K562 (cell line): ENCODE measurements around the gene SLC4A5. TPM values are rescaled to one million over a fixed set of nuclear protein-coding genes. Genes with fewer than 3 reads are reported as not detected.

Source experiments
- ATAC-seq: fragments of 200-7000 bp; cut with Tn5 transposase; 3 replicates; pipeline ENCODE4 v1.9.1; 2020; ENCODE audit warnings: moderate library complexity
- BruUV-seq: library from RNA; stranded (reverse); fragments of 400-500 nt; replicated peaks from 2 replicates; lab custom pipeline; 2021; lab: Mats Ljungman, UMichigan
- CTCF ChIA-PET: fragments of 300-600 bp; formaldehyde crosslinking; extraction: SDS; loops from one replicate; lab custom pipeline; 2021; ENCODE audit warnings: low intra/inter-chr PET ratio; lab: Yijun Ruan, JAX
- POLR2A ChIA-PET: fragments of 300-600, 350-650 bp; sonication (Branson Sonifier 250); formaldehyde crosslinking; extraction: SDS; loops from one replicate; lab custom pipeline; 2021; ENCODE audit warnings: antibody characterized with exemption, inconsistent platforms; lab: Yijun Ruan, JAX
- DNase-seq, 4 experiments: peaks; one replicate each; pipeline versions ENCODE4 v3.0.0 to v3.0.0-alpha.2; 2011 to 2018; ENCODE audit warnings: low spot score in 3 of 4, mixed read lengths in 3 of 4; ENCODE audit errors: extremely low read depth in 1 of 4
- FAIRE-seq: peaks from 2 replicates; lab custom pipeline; 2011; peaks lifted over from hg19 to GRCh38; lab: Jason Lieb, UNC
- H2AFZ ChIP-seq: 2 replicates; pipeline ENCODE4 v1.6.0; 2011; ENCODE audit warnings: low read depth, low read length, control low read depth, inconsistent platforms
- H3K27ac ChIP-seq: fragments of 200-600 bp; 3 replicates; pipeline ENCODE4 v1.8.0; 2011; ENCODE audit warnings: low read depth, mild to moderate bottlenecking, control low read depth, inconsistent platforms, low read length, moderate library complexity, mixed read lengths; ENCODE audit errors: extremely low read depth
- H3K27me3 ChIP-seq, 2 experiments: fragments of 300-600 bp in 1 of 2; 2 replicates in 1 of 2; 3 replicates in 1 of 2; pipeline versions ENCODE4 v1.6.0 to v1.8.0; 2011; ENCODE audit warnings: inconsistent platforms in 2 of 2, low read length in 2 of 2, mild to moderate bottlenecking in 1 of 2, mixed read lengths in 1 of 2, moderate library complexity in 1 of 2; ENCODE audit not compliant: control insufficient read depth in 2 of 2, insufficient read depth in 2 of 2
- H3K36me3 ChIP-seq: fragments of 300-600 bp; 3 replicates; pipeline ENCODE4 v1.8.0; 2011; ENCODE audit warnings: mild to moderate bottlenecking, low read length, inconsistent platforms; ENCODE audit not compliant: control insufficient read depth, insufficient read depth
- H3K4me1 ChIP-seq, 2 experiments: fragments of 200-600 bp in 1 of 2; replicated peaks in 1 of 2; 2 replicates in 1 of 2; 3 replicates in 1 of 2; pipeline versions ENCODE4 v1.5.1 to v1.8.0; 2011; ENCODE audit warnings: inconsistent platforms in 2 of 2, low read length in 2 of 2, mild to moderate bottlenecking in 1 of 2, mixed read lengths in 1 of 2, moderate library complexity in 1 of 2; ENCODE audit not compliant: control insufficient read depth in 2 of 2, insufficient read depth in 2 of 2
- H3K4me2 ChIP-seq: 2 replicates; pipeline ENCODE4 v1.6.1; 2011; ENCODE audit warnings: low read length, control low read depth, inconsistent platforms, mixed read lengths; ENCODE audit not compliant: insufficient read depth
- H3K4me3 ChIP-seq: fragments of 200-600 bp; sonication (generic), shearing (Covaris generic); 2 replicates; pipeline ENCODE4 v1.5.1; 2016; ENCODE audit warnings: control low read depth, inconsistent platforms
- H3K79me2 ChIP-seq: fragments of 200-600 bp; 3 replicates; pipeline ENCODE4 v1.8.0; 2011; ENCODE audit warnings: low read length, inconsistent platforms; ENCODE audit not compliant: control insufficient read depth, insufficient read depth
- H3K9ac ChIP-seq, 2 experiments: 2 replicates each; pipeline versions ENCODE4 v1.6.0 to v1.6.1; 2011; ENCODE audit warnings: low read depth in 2 of 2, low read length in 2 of 2, control low read depth in 1 of 2, inconsistent platforms in 1 of 2, mild to moderate bottlenecking in 1 of 2, mixed read lengths in 1 of 2; ENCODE audit not compliant: insufficient read depth in 1 of 2
- H3K9me1 ChIP-seq: one replicate; pipeline ENCODE4 v1.6.0; 2011; ENCODE audit warnings: inconsistent platforms, mild to moderate bottlenecking, low read length, moderate library complexity; ENCODE audit not compliant: control insufficient read depth, insufficient read depth
- H3K9me3 ChIP-seq: replicated peaks from 2 replicates; pipeline ENCODE4 v1.5.1; 2011; ENCODE audit warnings: low read depth, low read length, inconsistent platforms; ENCODE audit not compliant: control insufficient read depth, insufficient read depth
- H4K20me1 ChIP-seq: replicated peaks from 2 replicates; pipeline ENCODE4 v1.6.1; 2011; ENCODE audit warnings: low read length, inconsistent platforms, mixed read lengths; ENCODE audit not compliant: control insufficient read depth, insufficient read depth
- BMI1 ChIP-seq: fragments of 150-350 bp; IDR thresholded peaks from 2 replicates; pipeline ENCODE4 v1.6.1; 2014; ENCODE audit warnings: low read length
- CCNT2 ChIP-seq: IDR thresholded peaks from 2 replicates; pipeline ENCODE4 v1.6.1; 2011; ENCODE audit warnings: borderline replicate concordance, low read depth, mild to moderate bottlenecking, moderate library complexity, mixed read lengths, low read length; ENCODE audit not compliant: insufficient read length; ENCODE audit errors: extremely low read depth
- CTBP1 ChIP-seq: fragments of 450-650 bp; IDR thresholded peaks from 2 replicates; pipeline ENCODE4 v1.6.1; 2016; ENCODE audit warnings: borderline replicate concordance
- DPF2 ChIP-seq: fragments of 450-650 bp; IDR thresholded peaks from 2 replicates; pipeline ENCODE4 v1.6.1; 2016
- LEF1 ChIP-seq: fragments of 450-650 bp; IDR thresholded peaks from 2 replicates; pipeline ENCODE4 v1.6.1; 2016; ENCODE audit warnings: mild to moderate bottlenecking
- MCM5 ChIP-seq: fragments of 450-650 bp; IDR thresholded peaks from 2 replicates; pipeline ENCODE4 v1.6.1; 2016; ENCODE audit warnings: low read depth
- MTA1 ChIP-seq: fragments of 450-650 bp; IDR thresholded peaks from 2 replicates; pipeline ENCODE4 v1.6.1; 2017; ENCODE audit warnings: borderline replicate concordance
- NFIC ChIP-seq: fragments of 450-650 bp; IDR thresholded peaks from 2 replicates; pipeline ENCODE4 v1.6.1; 2017; ENCODE audit warnings: mild to moderate bottlenecking, inconsistent platforms
- NR2C2 ChIP-seq, 2 experiments: fragments of 200-800 bp in 1 of 2; sonication (Bioruptor generic) in 1 of 2; sonication (generic) in 1 of 2; formaldehyde crosslinking in 1 of 2; IDR thresholded peaks; 2 replicates each; pipeline versions ENCODE4 v1.6.1 to v1.8.0; 2016 to 2022; ENCODE audit warnings: mild to moderate bottlenecking in 1 of 2, missing compliant biosample characterization in 1 of 2, missing genetic modification characterization in 1 of 2, missing genetic modification reagents in 1 of 2
- POU5F1 ChIP-seq: fragments of 150-350 bp; IDR thresholded peaks from 2 replicates; pipeline ENCODE4 v1.6.1; 2014; ENCODE audit warnings: borderline replicate concordance, low read length, low read depth, mild to moderate bottlenecking; ENCODE audit not compliant: partially characterized antibody
- ZNF445 ChIP-seq: fragments of 250-450 bp; sonication (Bioruptor Pico); IDR thresholded peaks from 2 replicates; pipeline ENCODE4 v1.4.0; 2020; ENCODE audit warnings: low read depth, mild to moderate bottlenecking, moderate library complexity
- WGBS: fragments of 100-300 bp; shearing (Covaris generic); methylation state at CpG from one replicate; pipeline ENCODE4 v1.1.6; 2016; ENCODE audit warnings: low coverage, mixed read lengths; ENCODE audit not compliant: insufficient coverage; ENCODE audit errors: missing lambda C conversion rate; 5-methylcytosine and 5-hydroxymethylcytosine counted together
- in situ Hi-C: fragments of 300-500 bp; cut with MboI; formaldehyde crosslinking; loops from 4 replicates; pipeline ENCODE4 v1.15.0; 2018; ENCODE audit warnings: inconsistent platforms, mixed read lengths
- intact Hi-C: fragments of 100-400 bp; cut with micrococcal nuclease; formaldehyde crosslinking; loops from 2 replicates; pipeline ENCODE4 v1.14.2; 2022
- polyA plus RNA-seq, 8 experiments: library from polyadenylated mRNA; depleted of rRNA in 4 of 8; stranded (reverse) in 5 of 8; unstranded in 3 of 8; fragments of >200 nt; fragmentation: Nextera tagmentation in 2 of 8; fragmentation: Illumina TruSeq in 1 of 8; extraction: Ambion mirVana in 2 of 8; extraction: Trizol in 1 of 8; gene quantifications; 2 replicates each; pipeline versions ENCODE4 v1.2.1 to v1.2.3, GENCODE V29; 2011 to 2014; ENCODE audit warnings: inconsistent platforms in 1 of 8, missing spikeins in 1 of 8
- total RNA-seq, 7 experiments: library from RNA; depleted of rRNA in 6 of 7; stranded (reverse); fragments of >200 nt in 6 of 7; fragmentation: Illumina TruSeq in 2 of 7; extraction: Trizol in 2 of 7; gene quantifications; 2 replicates each; pipeline versions ENCODE4 v1.2.1 to v1.2.3, GENCODE V29; 2011 to 2021; ENCODE audit warnings: low replicate concordance in 1 of 7
- TF ChIP-seq, protein P1 (sequence below): sonication (generic); formaldehyde crosslinking; IDR thresholded peaks from 2 replicates; pipeline ENCODE4 v1.9.0; 2022; ENCODE audit warnings: mild to moderate bottlenecking, missing genetic modification reagents

The SLC4A5 gene
- total and polyA plus RNA-seq, 9 of the 15 experiments (the other 6 are each of a cell fraction or from before 2014, with no cell fraction given): 0.03 to 0.77 (median 0.14) TPM; not detected in 1

DNA sequence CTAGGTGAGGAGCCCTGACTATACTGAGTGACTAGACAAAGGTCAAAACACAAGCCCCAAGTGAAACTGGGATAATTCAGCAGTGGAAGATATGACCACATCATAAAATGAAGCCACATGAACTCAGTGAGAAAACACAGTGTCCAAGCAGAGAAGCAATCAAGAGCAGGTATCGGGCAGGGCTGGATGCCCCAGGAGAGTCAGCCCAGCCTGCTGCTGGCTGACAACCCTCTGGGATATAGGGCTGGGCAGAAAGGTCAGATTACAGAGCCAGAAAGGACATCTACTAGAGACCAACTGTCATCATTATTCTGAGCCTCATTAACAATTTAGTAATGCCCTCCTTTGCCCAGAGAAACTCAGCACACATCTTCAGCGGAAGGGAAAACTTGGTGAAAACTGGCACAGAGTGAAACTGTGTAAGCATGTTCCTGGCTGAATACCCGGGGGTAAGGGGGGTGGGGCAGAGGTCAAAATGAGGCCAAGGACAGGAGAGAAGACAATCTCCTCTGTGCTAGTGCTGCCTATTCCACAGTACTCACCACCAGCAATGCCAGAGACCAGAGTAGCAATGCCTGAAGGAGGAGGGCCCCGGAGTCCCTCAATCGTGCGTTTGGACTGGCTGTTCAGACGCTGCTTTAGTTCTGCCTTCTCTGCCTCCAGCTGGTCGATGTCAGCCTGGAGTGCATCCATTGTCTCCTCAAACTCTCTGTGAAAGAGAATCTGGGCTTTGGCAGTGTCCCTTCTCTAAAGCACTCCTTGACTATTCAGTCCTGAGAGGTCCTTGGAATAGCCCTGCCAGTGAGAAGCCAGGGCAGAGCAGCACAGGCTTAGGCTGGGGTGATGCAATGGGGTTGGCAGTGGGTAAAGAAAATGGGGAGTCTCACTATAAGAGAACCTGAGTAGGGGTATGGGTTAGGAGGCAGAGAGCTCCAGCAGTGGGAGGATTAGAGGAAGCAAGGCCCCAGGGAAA is 21.6 kb upstream of the SLC4A5 start:
- H3K9ac ChIP-seq: no peak overlapping the region
- H3K27me3 ChIP-seq: no peaks in the 10 kb centered on the region
- no peak overlapping the region for H3K27ac ChIP-seq
- H3K4me1 ChIP-seq: no peaks in the 10 kb centered on the region
- H3K79me2 ChIP-seq: no peaks in the 10 kb centered on the region
- H3K9me1 ChIP-seq: no peaks in the 10 kb centered on the region
- no peak overlapping the region for H3K4me2 ChIP-seq
- H3K4me3 ChIP-seq: no peak overlapping the region
- ATAC-seq (no peak), FAIRE-seq (no peak), DNase-seq (no peak)
- ChIA-PET POLR2A (interaction anchor here (0.7 to 1.0 kb wide), 2 partner anchors 13 to 42 kb away, joined by 3 to 4 read pairs; no protein-coding TSS in a partner anchor), CTCF (no interaction called here)
- 79% methylated on average over 8 of the region's 8 CpGs for WGBS
- TF ChIP-seq MTA1 (no peak), DPF2 (no peak), CCNT2 (no peak), LEF1 (no peak), NR2C2 (CRISPR knock-in tag; IDR thresholded peaks at IDR 0.05) (no peak), NR2C2 (tag; IDR thresholded peaks at IDR 0.05) (no peak), BMI1 (no peak), POU5F1 (no peak), ZNF445 (CRISPR knock-in tag) (no peak), CTBP1 (no peak), MCM5 (no peak), NFIC (no peak)
- TF ChIP-seq, protein P1, sequence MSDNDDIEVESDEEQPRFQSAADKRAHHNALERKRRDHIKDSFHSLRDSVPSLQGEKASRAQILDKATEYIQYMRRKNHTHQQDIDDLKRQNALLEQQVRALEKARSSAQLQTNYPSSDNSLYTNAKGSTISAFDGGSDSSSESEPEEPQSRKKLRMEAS (CRISPR knock-in tag): no peak
- H4K20me1 ChIP-seq: no peaks in the 10 kb centered on the region
- peaks cover 87% of the 10 kb centered on the region for H3K36me3 ChIP-seq
- in situ Hi-C loops: no loop called here
- intact Hi-C loops: no loop called here
- H3K9me3 ChIP-seq: no peaks in the 10 kb centered on the region
- no TSS peak for BruUV-seq
- H2AFZ ChIP-seq: no peak overlapping the region
